HepG2 (cell line): ENCODE measurements around the gene SYMPK. TPM values are rescaled to one million over a fixed set of nuclear protein-coding genes. Genes with fewer than 3 reads are reported as not detected.

ENCODE experiments used
- ARID5B ChIP-seq: IDR thresholded peaks from 2 replicates; pipeline ENCODE4 v1.4.0; 2020; ENCODE audit warnings: mild to moderate bottlenecking, missing genetic modification reagents
- ASH2L ChIP-seq: fragments of 300-600, 200-600 bp; sonication (generic); IDR thresholded peaks from 2 replicates; pipeline ENCODE4 v1.7.0; 2017; ENCODE audit warnings: low read depth, mild to moderate bottlenecking, moderate library complexity, mixed read lengths, low read length; ENCODE audit not compliant: insufficient read length
- GATAD2A ChIP-seq: IDR thresholded peaks from 2 replicates; pipeline ENCODE4 v1.6.1; 2016
- JARID2 ChIP-seq: sonication (generic); formaldehyde crosslinking; IDR thresholded peaks from 2 replicates; pipeline ENCODE4 v1.8.1; 2023; ENCODE audit warnings: missing genetic modification reagents, inconsistent platforms; ENCODE audit not compliant: insufficient replicate concordance
- MTA1 ChIP-seq: sonication (generic); formaldehyde crosslinking; IDR thresholded peaks from 2 replicates; pipeline ENCODE4 v1.4.0; 2020; ENCODE audit warnings: missing genetic modification reagents, mild to moderate bottlenecking, borderline replicate concordance
- SOX6 ChIP-seq, 2 experiments: fragments of 450-650 bp in 1 of 2; sonication (generic) in 1 of 2; formaldehyde crosslinking in 1 of 2; IDR thresholded peaks; 2 replicates each; pipeline versions ENCODE4 v1.4.0 to v1.6.1; 2017 to 2020; ENCODE audit warnings: antibody characterized with exemption in 1 of 2, mild to moderate bottlenecking in 1 of 2, missing genetic modification reagents in 1 of 2
- SP4 ChIP-seq: sonication (generic); formaldehyde crosslinking; IDR thresholded peaks from 2 replicates; pipeline ENCODE4 v1.8.1; 2023; ENCODE audit warnings: mild to moderate bottlenecking, missing genetic modification reagents
- TCF7L2 ChIP-seq: IDR thresholded peaks from 2 replicates; pipeline ENCODE4 v1.6.1; 2011; ENCODE audit warnings: mild to moderate bottlenecking, low read depth, low read length, moderate library complexity
- ZNF124 ChIP-seq: sonication (generic); formaldehyde crosslinking; IDR thresholded peaks from 2 replicates; pipeline ENCODE4 v1.4.0; 2020; ENCODE audit warnings: missing genetic modification reagents
- ZNF224 ChIP-seq: sonication (generic); formaldehyde crosslinking; IDR thresholded peaks from 2 replicates; pipeline ENCODE4 v1.5.0; 2020; ENCODE audit warnings: mild to moderate bottlenecking, missing genetic modification reagents
- ZNF510 ChIP-seq: sonication (generic); formaldehyde crosslinking; IDR thresholded peaks from 2 replicates; pipeline ENCODE4 v1.4.0; 2020; ENCODE audit warnings: low read depth, mild to moderate bottlenecking, missing genetic modification reagents
- ZNF512 ChIP-seq: sonication (generic); formaldehyde crosslinking; IDR thresholded peaks from 2 replicates; pipeline ENCODE4 v1.4.0; 2020; ENCODE audit warnings: mild to moderate bottlenecking, missing genetic modification reagents
- ZNF577 ChIP-seq: sonication (generic); formaldehyde crosslinking; IDR thresholded peaks from 2 replicates; pipeline ENCODE4 v1.4.0; 2020; ENCODE audit warnings: mild to moderate bottlenecking, low read depth, missing genetic modification reagents, borderline replicate concordance
- ZNF749 ChIP-seq: sonication (generic); formaldehyde crosslinking; IDR thresholded peaks from 2 replicates; pipeline ENCODE4 v1.8.0; 2022; ENCODE audit warnings: mild to moderate bottlenecking, missing genetic modification reagents, moderate library complexity, borderline replicate concordance
- ZNF761 ChIP-seq: sonication (generic); formaldehyde crosslinking; conservative IDR thresholded peaks from 2 replicates; pipeline ENCODE4 v1.4.0; 2020; ENCODE audit warnings: mild to moderate bottlenecking, missing genetic modification reagents
- ZNF841 ChIP-seq: sonication (generic); formaldehyde crosslinking; IDR thresholded peaks from 2 replicates; pipeline ENCODE4 v1.8.1; 2023; ENCODE audit warnings: missing genetic modification reagents, borderline replicate concordance
- polyA plus RNA-seq, 8 experiments: library from polyadenylated mRNA; depleted of rRNA in 3 of 8; stranded (reverse) in 7 of 8; unstranded in 1 of 8; fragments of >200 nt; fragmentation: Illumina TruSeq in 4 of 8; extraction: Trizol in 4 of 8; gene quantifications; 2 replicates each; pipeline versions ENCODE4 v1.2.1 to v1.2.3, GENCODE V29; 2011 to 2016; ENCODE audit warnings: low read depth in 4 of 8, missing spikeins in 1 of 8, mixed read lengths in 1 of 8; ENCODE audit not compliant: insufficient read depth in 1 of 8
- total RNA-seq, 5 experiments: library from RNA; depleted of rRNA; stranded (reverse); fragments of >200 nt; fragmentation: Illumina TruSeq; extraction: Trizol; gene quantifications; 2 replicates each; pipeline ENCODE4 v1.2.3, GENCODE V29; 2016; ENCODE audit warnings: low read depth in 1 of 5
- TF ChIP-seq, protein P1 (sequence below): sonication (generic); formaldehyde crosslinking; IDR thresholded peaks from 2 replicates; pipeline ENCODE4 v1.4.0; 2020; ENCODE audit warnings: missing genetic modification reagents
- TF ChIP-seq, protein P2 (sequence below): fragments of 450-650 bp; IDR thresholded peaks from 2 replicates; pipeline ENCODE4 v1.6.1; 2016

Gene SYMPK
- total and polyA plus RNA-seq, 2 of the 13 experiments (the other 11 are each of a cell fraction or from before 2014, with no cell fraction given) = 21.9 to 55.7 TPM

DNA sequence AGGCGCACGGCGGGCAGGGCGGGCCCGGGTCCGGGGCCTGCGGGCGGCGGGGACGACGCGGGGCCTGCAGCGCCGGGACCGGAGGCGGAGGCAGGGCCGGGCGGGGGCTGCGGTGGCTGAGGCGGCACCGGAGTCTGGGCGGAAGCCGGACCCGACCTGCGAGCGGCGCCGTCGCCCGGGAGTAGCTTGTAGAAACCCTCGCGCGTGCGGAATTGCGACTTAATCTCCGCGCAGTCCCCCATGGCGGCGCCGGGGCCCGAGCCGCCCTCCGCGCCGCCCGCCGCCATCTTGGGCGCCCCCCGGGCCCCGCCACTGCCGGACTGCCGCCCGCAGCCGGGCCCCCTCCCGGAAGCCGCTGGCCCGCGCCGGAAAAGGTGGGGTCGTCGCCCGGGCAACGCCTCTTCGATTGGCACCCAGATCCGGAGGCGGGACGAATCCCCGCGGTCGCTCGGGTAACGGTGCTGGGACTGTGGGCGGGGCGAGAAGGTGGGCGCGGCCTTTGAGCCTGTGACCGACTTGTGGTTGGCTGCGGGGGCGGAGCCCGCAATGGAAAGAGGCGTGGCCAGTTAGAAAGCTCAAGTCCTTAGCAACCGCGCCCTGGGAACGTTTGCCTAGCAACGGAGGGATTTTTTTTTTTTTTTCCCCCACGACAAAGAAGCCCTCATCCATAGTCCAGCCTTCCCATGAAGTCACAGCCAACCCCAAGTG, 70.3 kb downstream of the SYMPK start, which contains the start of gene DMWD (continued):
- TF ChIP-seq SOX6 (IDR thresholded peaks at IDR 0.05) (no peak), SOX6 (CRISPR knock-in tag; IDR thresholded peaks at IDR 0.05) (no peak), ZNF749 (CRISPR knock-in tag) (no peak), ZNF761 (CRISPR knock-in tag) (0 out of 2 replicates have a peak, but pooled peaks have one; percentile 29), ZNF510 (CRISPR knock-in tag) (peak; percentile 70; the same call in 1 of the 2 replicates), JARID2 (no peak), TCF7L2 (no peak), SP4 (CRISPR knock-in tag) (peak; percentile 93), GATAD2A (CRISPR knock-in tag) (no peak), ZNF224 (no peak), ZNF512 (CRISPR knock-in tag) (no peak), ZNF577 (no peak), ZNF841 (CRISPR knock-in tag) (no peak), ARID5B (CRISPR knock-in tag) (no peak), ZNF124 (CRISPR knock-in tag) (no peak), MTA1 (no peak), ASH2L (peak; percentile 27)
- TF ChIP-seq, protein P1, sequence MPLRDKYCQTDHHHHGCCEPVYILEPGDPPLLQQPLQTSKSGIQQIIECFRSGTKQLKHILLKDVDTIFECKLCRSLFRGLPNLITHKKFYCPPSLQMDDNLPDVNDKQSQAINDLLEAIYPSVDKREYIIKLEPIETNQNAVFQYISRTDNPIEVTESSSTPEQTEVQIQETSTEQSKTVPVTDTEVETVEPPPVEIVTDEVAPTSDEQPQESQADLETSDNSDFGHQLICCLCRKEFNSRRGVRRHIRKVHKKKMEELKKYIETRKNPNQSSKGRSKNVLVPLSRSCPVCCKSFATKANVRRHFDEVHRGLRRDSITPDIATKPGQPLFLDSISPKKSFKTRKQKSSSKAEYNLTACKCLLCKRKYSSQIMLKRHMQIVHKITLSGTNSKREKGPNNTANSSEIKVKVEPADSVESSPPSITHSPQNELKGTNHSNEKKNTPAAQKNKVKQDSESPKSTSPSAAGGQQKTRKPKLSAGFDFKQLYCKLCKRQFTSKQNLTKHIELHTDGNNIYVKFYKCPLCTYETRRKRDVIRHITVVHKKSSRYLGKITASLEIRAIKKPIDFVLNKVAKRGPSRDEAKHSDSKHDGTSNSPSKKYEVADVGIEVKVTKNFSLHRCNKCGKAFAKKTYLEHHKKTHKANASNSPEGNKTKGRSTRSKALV (CRISPR knock-in tag) = no peak
- TF ChIP-seq, protein P2, sequence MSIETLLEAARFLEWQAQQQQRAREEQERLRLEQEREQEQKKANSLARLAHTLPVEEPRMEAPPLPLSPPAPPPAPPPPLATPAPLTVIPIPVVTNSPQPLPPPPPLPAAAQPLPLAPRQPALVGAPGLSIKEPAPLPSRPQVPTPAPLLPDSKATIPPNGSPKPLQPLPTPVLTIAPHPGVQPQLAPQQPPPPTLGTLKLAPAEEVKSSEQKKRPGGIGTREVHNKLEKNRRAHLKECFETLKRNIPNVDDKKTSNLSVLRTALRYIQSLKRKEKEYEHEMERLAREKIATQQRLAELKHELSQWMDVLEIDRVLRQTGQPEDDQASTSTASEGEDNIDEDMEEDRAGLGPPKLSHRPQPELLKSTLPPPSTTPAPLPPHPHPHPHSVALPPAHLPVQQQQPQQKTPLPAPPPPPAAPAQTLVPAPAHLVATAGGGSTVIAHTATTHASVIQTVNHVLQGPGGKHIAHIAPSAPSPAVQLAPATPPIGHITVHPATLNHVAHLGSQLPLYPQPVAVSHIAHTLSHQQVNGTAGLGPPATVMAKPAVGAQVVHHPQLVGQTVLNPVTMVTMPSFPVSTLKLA = peak; percentile 35; the same call in 1 of the 2 replicates
